SW 1271 (cell line): Measurements from ENCODE around the gene ARHGAP9.

Experiments used
- DNase-seq, 2 experiments: peaks; one replicate each; lab custom pipeline; 2025; lab: John Stamatoyannopoulos, UW

Gene ARHGAP9

GRCh38 chr12:57491393-57492280, 12.0 kb upstream of the ARHGAP9 start:
- DNase-seq: peak in 1 of 2 experiments; percentile 49

DNA sequence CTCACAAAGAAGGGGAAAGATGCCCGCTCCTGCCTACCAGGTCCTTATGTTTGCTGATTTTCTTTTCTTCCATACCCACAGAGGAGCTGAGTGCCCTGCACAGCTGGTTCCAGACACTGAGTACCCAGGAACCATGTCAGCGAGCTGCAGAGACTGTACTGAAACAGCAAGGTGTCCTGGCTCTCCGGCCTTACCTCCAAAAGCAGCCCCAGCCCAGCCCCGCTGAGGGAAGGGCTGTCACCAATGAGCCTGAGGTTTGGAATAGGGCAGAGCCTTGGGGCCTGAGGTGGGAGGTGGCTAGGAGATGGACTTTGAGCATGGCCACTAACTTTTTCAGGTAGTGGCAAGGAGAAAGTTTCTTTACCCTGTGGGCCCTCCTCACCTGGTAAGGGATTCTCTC, 10.5 kb upstream of the ARHGAP9 start:
- DNase-seq: no peak

DNA sequence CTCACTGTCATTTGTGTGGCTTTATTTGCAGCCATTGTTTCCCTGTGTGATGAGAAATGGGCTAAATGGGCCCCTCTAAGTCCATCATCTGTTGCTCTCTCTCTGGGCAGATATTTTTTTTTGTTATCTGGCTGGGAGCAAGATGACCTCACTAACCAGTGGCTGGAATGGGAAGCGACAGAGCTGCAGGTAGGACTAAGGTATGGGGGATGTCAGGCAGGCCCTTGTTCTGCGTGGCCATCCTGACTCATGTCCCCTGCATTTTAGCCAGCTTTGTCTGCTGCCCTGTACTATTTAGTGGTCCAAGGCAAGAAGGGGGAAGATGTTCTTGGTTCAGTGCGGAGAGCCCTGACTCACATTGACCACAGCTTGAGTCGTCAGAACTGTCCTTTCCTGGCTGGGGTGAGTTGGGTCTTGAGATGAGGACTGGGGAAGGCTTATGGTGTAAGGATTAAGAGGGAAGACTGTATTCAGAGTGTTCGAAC, 9.5 kb upstream of the ARHGAP9 start:
- no peak for DNase-seq

GRCh38 chr12:57488402-57489156, 8.9 kb upstream of the ARHGAP9 start:
- no peak for DNase-seq

- DNase-seq: peak; percentile 94 to 98
These were observed 8.1 kb upstream of the ARHGAP9 start, which contains the start of gene MARS1 for GRCh38 chr12:57487597-57488401. MARS1 (plus strand) TSS chr12:57488068; CDS start chr12:57488091, 23 bp downstream.

- no peak for DNase-seq
These were observed 7.5 kb upstream of the ARHGAP9 start for GRCh38 chr12:57487055-57487596.

- no peak for DNase-seq
These were observed 6.0 kb upstream of the ARHGAP9 start for GRCh38 chr12:57485695-57486094.

DNA sequence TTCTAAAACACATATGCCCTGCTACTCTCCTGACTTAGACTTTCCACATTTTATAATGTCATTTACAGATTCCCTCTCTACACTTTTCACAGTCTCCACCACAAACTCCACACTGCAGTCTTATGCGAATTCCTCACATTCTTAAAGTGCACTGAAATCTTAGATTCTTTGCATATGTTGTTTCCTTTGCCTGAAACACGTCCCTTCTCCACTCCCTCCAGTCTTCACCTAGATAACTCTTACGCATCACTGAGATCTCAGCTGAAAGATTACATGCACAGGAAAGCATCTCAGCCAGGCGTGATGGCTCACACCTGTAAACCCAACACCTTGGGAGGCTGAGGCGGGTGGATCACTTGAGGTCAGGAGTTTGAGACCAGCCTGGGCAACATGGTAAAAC, 3.8 kb upstream of the ARHGAP9 start:
- DNase-seq: no peak

- no peak for DNase-seq
These were observed 2.0 kb upstream of the ARHGAP9 start for GRCh38 chr12:57481671-57482070.

DNA sequence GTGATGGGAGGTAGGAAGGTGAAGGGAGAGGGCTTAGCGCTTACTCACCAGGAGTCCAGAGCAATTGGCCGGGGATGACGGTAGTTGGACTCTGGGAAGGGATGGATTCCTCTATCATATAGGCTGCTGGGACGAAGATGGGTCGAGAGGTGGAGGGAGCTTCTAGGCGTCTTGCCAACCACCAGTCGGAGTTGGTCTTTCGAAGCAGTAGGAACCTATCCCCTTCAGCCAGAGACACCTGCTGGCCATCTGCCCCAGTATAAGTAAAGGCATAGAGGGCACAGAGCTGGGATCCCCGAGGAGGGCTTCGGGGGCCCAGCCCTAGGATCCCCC, 657 bp downstream of the ARHGAP9 start:
- no peak for DNase-seq

GRCh38 chr12:57477710-57478681, 1.7 kb downstream of the ARHGAP9 start:
- no peak for DNase-seq

DNA sequence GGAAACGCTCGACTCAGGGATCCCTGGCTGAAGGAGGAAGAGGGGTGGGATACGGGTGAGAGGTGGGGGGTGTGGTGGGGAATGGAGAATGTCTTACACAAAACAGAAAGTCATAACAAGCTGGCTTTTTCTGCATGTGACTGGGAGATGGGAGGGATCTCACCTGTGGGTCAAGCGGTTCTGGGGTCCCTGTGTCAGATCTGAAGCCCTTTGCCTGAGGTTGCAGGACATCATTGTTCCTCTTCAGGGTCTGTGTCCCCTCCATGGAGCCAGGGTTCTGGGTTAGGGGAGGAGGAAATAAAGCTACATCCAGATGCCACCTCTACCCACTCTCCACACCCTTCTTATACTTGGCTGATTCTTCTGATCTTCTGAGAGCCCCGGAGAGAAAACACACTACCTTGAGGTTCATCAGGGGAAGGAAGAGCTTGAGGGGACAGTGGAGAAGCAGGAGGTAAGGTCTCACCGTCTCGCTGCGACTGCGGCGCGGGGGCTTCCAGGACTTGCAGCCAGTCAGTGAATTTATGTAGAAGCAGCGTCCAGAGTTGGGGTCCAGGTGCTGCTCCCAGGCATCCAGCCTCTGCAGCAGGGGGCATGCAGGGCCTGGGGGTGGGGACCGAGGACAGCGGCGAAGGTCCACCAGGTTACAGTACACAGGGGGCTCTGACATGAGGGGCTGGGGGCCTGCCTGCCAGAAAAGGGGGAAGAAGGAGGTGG, 2.5 kb downstream of the ARHGAP9 start:
- no peak for DNase-seq

DNA sequence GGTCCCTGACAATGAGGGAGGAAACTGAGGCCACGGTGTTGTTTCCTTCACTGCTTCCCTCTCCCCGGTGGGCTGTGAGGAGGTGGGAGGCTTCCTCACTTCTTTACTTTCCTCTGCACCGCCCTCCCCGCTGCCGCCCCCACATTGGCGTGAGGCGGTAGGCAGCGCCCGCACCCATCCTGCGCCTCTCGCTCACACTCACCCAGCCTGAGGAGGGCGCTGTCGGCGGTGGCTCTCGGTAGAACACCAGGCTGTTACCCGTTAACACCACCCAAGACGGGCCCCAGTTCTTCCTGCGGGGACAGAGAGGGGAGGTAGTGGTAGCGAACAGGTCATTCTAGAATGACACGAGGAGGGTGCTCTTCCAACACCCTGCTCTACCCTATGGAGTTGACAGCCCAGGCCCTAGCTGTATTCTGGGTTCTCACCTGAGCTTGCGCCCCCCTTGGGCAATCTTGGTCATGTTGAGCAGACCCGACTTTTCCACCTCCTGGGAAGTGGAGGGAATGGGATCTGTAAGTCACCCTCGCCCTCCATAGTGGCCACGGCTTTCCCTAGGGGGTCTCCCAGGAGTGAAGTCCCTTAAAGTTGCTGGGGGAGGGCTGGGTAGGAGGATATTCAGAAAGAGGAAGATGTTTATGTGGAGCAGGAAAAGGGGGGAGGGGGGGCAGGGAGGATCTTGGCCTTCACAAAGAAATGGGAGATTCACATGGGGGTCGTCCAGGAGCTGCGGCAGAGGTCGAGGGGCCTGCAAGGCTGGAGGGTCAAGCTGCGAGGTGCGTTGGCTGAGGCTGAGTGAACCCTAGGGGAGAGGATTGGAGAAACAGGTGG, 3.3 kb downstream of the ARHGAP9 start:
- no peak for DNase-seq

GRCh38 chr12:57475271-57476161, 4.2 kb downstream of the ARHGAP9 start:
- no peak for DNase-seq

DNA sequence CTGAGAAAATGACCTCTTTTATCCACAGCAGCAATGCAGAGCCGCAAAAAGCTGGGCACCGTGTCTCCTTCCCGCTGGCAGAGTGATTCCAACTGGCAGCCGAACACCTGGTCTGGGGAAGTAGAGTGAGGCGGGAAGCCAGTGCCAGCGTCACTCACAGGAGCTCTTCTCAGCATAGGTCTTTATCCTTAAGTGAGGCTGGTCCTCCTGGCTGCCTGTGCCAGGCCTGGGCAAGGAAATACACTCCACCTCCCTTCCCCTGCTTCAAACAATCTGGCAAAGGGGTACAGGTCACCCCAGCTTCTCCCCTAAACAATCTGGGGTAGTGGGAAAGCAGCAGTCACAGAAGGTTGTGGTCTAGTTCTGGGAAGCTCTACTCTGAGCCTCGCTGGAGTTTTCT, 4.8 kb downstream of the ARHGAP9 start:
- DNase-seq: no peak

GRCh38 chr12:57474430-57474829, 5.2 kb downstream of the ARHGAP9 start:
- DNase-seq: no peak

- no peak for DNase-seq
These were observed 5.8 kb downstream of the ARHGAP9 start for GRCh38 chr12:57473886-57474285.

DNA sequence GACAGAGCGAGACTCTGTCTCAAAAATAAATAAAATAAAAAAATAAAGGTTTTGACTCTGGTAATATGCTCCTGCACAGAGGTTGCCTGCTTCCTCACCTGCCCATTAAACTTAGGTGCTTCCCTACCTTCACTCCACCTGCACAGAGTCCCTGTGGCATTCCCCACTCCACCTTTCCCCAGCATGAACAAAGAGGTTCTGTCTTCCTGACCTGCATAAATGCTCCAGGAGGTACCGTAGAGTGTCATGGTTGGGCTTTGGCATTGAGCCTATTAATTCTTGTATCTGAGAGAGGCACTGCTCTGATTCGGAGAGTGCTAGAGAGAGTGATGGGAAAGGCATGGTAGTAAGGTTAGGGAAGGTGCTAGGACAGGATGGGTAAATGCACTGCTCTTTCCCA, 6.3 kb downstream of the ARHGAP9 start:
- no peak for DNase-seq
